PC-9 (cell line): ENCODE results near the gene CSF1.

ENCODE experiments used
- CTCF ChIP-seq: fragments of 200-600 bp; sonication (generic); conservative IDR thresholded peaks from 2 replicates; pipeline ENCODE4 v1.6.1; 2017; ENCODE audit warnings: mixed run types, antibody characterized with exemption, mild to moderate bottlenecking, moderate library complexity
- EZH2 ChIP-seq: fragments of 200-600 bp; sonication (generic); IDR thresholded peaks from 2 replicates; pipeline ENCODE4 v1.8.0; 2017; ENCODE audit warnings: antibody characterized with exemption, low read depth

GRCh38 chr1:109894823-109895719, 15.6 kb upstream of the CSF1 start:
- TF ChIP-seq EZH2 (no peak), CTCF (no peak)
